Stimulated activated naive CD4-positive, alpha-beta T cell (primary cell): ENCODE data around the gene CCNL2.
"Not testable (repeated sequence)": the region's sequence is repeated elsewhere in the genome, so short reads cannot be mapped to it uniquely, and the experiment has no call there.

Experiments
- DNase-seq, 6 experiments: peaks; one replicate each; lab custom pipeline; 2025; lab: John Stamatoyannopoulos, UW

The CCNL2 gene

GRCh38 chr1:1399187-1399871, at the start of gene CCNL2:
TSS of gene CCNL2 (minus strand) at chr1:1399335. CDS start at chr1:1399306, 29 bp downstream.
- DNase-seq, result peak; percentile 97 to 99 (median 98)

- not testable (repeated sequence) for DNase-seq
Observed at GRCh38 chr1:1446631-1447030, 47.5 kb upstream of the CCNL2 start.

- no peak for DNase-seq
Observed at GRCh38 chr1:1442069-1442770, 43.1 kb upstream of the CCNL2 start.

- peak in 5 of 6 experiments; percentile 31 to 59 (median 37) for DNase-seq
Observed at GRCh38 chr1:1441002-1441888, 42.1 kb upstream of the CCNL2 start.

GRCh38 chr1:1440262-1441001, 41.3 kb upstream of the CCNL2 start:
- no peak for DNase-seq

- no peak for DNase-seq
Observed at GRCh38 chr1:1439546-1440261, 40.6 kb upstream of the CCNL2 start.

- DNase-seq, result no peak
Observed at GRCh38 chr1:1438531-1439381, 39.6 kb upstream of the CCNL2 start.

GRCh38 chr1:1437904-1438376, 38.8 kb upstream of the CCNL2 start:
- DNase-seq, result no peak

GRCh38 chr1:1437033-1437903, 38.1 kb upstream of the CCNL2 start:
- no peak for DNase-seq

GRCh38 chr1:1436630-1437032, 37.5 kb upstream of the CCNL2 start:
- no peak for DNase-seq

GRCh38 chr1:1435911-1436629, 36.9 kb upstream of the CCNL2 start:
- no peak for DNase-seq

- DNase-seq, result peak; percentile 21 to 51 (median 40)
Observed at GRCh38 chr1:1435106-1435903, 36.2 kb upstream of the CCNL2 start, which contains the start of gene VWA1. TSS of gene VWA1 (plus strand) at chr1:1435690. CDS start at chr1:1435749, 59 bp downstream.

GRCh38 chr1:1434824-1435105, 35.6 kb upstream of the CCNL2 start:
- no peak for DNase-seq

GRCh38 chr1:1434131-1434823, 35.1 kb upstream of the CCNL2 start:
- DNase-seq, result peak in 1 of 6 experiments; percentile 17

- DNase-seq, result no peak
Observed at GRCh38 chr1:1433804-1434130, 34.6 kb upstream of the CCNL2 start.

GRCh38 chr1:1432951-1433803, 34.0 kb upstream of the CCNL2 start:
- DNase-seq, result no peak
